ELR (cell line): ENCODE measurements around the gene SPACA9.

Experiments
- DNase-seq: peaks from one replicate; pipeline ENCODE4 v3.0.0-alpha.2; 2015; ENCODE audit warnings: low read depth

SPACA9 gene

GRCh38 chr9:132878695-132879456 lies at the start of gene SPACA9:
Gene SPACA9, plus strand, starts transcription at chr9:132878898. Its CDS starts 5,050 bp downstream, at chr9:132883948.
- peak; percentile 68 for DNase-seq

GRCh38 chr9:132832171-132832881 lies 46.4 kb upstream of the SPACA9 start:
- DNase-seq: no peak

DNA sequence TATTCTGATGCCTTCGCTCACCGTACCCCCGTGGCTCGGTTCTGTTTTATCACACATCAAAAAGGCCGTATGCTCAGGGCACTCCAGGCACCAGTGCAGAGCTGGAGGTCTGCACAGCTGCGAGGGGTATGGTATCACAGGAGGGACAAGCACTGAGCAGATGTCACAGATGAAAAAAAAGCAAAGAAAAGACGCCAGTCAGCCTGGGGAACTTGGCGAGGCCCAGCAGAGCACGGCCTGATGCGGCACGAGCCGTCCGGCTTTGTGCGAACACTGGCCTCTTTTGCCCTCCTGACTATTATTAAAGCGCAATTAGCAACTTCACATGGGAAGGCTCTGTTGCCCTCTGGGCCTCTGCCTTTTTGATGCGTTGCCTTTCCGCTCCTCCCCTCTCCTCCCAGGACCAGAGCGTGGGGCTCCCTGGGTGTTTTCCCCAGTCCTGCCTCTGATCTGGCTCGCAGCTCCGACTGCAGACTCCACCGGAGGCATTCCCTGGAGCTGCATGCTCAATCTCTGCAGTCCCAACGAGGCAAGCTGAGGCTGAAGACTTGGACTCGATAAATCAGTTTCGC lies 45.1 kb upstream of the SPACA9 start:
- no peak for DNase-seq

DNA sequence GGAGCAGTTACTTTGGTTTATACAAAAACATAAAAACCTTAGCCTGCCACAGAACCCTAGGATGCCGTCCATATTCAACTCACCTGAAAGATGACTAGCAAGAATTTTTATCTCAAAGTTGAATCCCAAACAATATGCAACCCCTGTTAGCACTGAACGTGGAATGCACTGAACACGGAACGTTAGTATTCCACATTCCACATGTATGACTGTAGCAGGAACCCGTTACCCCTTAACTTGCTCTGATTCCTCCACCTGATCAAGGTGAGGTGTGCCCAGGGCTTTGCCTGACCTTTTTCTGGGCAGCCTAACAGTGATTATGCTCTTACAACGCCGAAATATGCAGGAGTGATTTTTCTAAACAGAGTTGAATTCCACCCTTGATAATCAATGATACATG lies 44.4 kb upstream of the SPACA9 start:
- no peak for DNase-seq

DNA sequence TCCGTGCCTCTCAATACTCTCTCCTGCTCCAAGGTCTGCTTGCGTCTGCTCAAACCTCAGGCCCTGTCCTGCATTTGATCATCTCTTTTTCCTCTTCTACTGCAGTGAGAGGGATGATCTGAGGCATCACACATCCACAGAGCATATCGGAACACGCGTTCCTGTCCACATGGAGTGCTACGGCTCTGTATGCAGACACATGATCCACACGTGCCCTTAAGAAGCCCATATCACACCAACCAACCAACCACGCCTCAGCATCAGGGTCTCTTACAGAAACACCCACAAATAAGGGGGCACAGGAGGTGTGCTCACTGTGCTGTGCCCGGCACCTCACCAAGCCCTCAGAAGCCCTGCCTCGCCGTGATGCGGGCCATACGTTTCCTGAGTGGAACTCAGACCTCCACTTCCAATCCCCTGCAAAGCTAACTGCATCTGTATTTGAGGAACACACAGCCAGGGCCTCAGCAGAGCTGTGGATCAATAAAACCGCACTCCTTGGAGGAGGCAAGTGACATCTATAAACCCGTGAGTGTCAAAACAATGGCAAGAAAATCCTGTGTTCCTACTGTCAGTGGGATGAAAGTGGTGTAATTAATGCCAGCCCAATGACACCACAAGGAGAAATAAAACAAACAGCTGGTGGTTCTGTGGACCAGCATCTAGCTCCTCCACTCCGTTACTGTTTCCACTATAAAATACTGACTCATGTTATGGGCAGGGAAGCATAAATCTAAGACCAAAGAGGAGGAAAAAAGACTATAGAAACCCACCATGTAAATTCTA lies 41.0 kb upstream of the SPACA9 start:
- DNase-seq: no peak

- no peak for DNase-seq
Observed at GRCh38 chr9:132838291-132838690, 40.4 kb upstream of the SPACA9 start.

DNA sequence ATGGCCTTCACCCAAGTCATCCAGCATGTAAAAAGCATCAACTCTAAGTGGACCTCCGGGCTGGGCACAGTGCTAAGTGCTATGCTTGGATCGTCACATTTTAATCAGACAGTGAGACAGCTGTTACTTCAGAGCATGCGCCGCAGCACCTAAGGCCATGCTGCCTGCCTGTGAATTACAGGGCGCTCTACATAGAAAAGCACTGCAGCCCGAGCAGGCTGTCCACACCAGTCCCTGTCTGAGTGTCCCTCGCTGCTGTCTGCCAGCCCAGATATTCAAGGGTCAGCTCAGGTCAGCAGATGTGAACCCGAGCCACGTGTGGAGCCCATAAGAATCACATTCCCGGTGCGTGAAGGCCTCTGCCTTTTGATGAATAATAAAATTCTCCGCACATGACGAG lies 37.7 kb upstream of the SPACA9 start:
- DNase-seq: no peak

DNA sequence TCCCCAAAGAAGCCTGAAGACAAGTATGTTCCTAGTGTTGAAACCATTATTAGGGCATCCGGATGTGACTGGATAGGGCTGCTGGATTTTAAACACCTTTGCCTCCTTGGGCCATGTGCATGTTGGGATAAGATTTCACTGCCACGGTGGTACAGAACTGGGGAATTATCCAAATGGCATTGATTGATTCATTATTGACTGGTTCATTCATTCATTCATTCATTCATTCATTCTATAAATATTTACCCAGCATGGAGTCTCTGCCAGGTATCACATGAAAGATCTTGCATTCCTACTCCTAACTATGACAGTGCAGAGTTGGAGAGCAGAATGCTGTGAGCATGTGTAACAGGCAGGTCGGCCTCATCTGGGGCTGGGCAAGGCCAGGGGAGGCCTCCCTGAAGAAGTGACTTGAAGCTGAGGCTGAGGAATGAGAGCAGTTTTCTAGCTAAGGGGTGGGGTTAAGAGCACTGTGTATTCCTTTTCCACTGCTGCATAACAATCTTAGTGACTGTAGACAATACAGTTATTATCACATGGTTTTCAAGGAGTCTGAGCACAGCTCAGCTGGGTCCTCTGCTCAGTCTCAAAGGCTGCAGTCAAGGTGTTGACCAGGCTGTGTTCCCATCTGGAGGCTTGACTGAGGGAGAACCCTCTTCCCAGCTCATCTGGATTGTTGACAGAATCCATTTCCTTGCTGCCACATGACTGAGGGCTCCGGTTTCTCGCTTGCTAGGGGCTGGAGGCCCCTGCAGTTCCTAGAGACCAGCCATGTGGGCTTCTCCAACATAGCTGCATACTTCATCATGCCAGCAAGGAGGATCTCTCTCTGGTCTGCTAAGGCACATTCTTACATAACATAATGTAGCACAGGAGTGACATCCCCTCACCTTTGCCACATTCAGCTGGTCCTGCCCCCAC lies 36.3 kb upstream of the SPACA9 start:
- no peak for DNase-seq

DNA sequence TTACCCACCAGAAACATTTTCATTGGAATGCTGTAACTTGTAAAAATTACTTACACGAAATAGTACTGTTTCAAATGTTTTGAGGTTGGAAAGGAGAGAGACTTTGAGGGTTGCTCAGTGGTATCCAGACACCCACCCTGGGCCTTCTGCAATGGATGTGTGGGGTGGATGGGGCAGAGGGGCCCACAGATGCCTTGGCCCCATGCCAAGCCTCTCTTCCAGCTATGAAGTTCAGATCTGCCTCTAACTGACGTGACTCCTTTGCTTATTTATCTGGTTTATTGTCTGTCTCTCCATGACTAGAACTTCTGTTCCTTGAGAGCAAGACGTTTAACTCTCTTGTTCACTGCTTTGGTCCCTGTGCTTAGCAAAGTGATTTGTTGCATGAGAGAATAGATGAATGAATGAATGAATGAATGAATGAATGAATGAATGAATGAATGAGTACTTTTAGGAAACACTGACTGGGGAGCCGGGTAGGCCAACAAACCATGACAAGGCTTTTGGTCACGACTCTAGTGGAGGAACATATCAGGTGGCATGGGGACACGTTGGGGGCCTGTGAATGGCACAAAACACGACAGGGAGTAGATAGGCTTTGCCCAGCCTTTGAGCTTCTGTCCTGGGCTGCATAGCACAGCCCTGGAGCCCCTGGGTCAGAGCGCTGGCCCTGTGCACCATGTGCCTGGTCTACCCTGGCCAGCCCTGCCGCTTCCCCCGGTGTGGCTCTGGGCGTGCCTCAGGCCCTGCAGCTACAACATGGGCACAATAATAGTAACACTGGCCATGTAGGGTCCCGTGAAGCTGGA lies 32.4 kb upstream of the SPACA9 start:
- DNase-seq: no peak

GRCh38 chr9:132846918-132847515 lies 31.7 kb upstream of the SPACA9 start:
- no peak for DNase-seq

DNA sequence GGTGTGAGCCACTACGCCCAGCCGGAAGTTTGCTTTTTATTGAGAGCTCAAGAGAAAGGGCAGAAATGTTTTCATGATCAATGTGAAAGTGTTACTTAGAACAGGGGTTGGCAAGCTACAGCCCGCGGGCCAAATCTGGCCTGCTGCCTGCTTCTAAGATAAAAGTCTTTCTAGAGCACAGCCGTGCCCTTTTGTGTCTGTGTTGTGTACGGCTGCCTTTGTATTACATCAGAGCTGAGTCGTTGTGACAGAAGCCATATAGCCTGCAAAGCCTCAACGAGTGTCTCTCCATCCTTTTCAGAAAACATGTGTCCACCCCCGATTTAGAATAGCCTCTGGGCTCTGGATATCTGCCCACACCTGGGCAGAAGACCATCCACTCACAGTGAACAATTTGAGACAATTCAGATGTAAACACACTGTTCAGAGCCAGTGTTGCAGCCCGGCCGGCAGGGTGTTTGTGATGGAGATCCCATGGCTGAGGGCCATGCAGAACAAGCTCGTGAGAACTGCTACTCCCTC lies 29.5 kb upstream of the SPACA9 start:
- no peak for DNase-seq

DNA sequence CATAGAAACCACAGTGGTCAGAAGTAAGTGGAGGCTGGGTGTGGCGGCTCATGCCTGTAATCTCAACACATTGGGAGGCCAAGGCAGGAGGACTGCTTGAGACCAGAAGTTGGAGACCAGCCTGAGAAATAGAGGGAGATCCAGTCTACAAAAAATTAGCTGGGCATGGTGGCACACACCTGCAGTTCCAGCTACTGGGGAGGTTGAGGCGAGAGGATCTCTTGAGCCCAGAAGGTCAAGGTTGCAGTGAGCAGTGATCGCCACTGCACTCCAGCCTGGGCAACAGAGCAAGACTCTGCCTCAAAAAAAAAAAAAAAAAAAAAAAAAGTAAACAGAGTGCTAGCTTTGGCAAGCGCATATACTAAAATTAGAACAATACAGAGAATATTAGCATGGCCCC lies 25.2 kb upstream of the SPACA9 start:
- no peak for DNase-seq

GRCh38 chr9:132854832-132855231 lies 23.9 kb upstream of the SPACA9 start:
- DNase-seq: no peak

- no peak for DNase-seq
Observed at GRCh38 chr9:132855904-132856303, 22.8 kb upstream of the SPACA9 start.

GRCh38 chr9:132857031-132857430 lies 21.7 kb upstream of the SPACA9 start:
- no peak for DNase-seq

DNA sequence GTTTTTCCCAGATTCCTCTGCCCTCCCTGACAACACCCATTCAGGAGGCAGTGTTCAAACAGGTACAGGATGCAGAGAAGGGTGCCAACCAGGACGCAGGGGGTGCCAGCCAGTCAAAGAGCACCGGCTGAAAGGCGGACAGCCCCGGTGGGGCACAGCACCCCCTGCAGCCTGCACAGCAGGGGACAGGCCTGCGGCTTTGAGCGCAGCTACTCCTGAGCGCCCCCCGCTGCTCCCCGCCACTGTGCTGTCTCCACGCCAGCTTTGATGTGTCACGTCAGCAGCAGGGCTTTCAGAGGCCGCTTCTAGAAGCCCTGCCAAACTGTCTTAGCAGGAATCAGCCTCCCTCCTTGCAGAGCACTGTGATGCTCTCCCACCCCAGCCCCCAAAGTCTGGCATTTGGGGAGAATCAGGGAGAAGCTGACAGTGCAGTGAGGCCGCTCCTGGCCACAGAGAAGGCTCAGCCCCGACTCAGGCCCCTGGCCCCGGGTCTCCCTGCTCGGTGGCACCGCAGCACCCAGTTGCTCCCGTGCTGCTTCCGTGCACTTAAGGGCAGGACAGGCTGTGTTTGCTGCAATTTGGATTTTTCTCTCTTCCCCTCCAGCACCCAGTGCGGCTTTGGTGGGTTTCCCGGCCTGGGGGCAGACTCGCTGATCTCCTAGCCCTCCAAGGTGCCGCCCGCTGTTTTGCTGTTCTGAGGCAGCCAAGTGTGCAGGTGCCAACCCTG lies 20.9 kb upstream of the SPACA9 start:
- DNase-seq: peak; percentile 12

DNA sequence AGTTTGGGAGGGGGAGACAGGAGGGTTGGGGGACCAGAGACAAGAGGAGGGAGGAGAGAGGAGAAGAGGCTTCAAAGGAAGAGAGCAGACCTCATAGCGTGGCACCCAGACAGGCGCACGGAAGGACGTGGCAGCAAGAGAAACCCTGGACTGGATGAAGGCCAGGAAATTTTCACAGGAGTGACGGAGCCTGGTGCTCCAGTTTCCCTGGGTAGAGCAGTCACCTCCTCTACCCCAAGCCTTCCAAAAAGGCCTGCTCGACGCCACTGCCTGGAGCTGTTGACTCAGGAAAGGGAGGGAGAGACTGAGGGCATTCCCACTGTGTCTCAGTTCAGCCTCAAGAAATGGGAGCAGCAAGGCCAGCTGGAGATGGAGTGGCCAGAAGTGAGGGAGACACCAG lies 19.9 kb upstream of the SPACA9 start:
- no peak for DNase-seq

GRCh38 chr9:132861666-132862065 lies 17.0 kb upstream of the SPACA9 start:
- DNase-seq: no peak

DNA sequence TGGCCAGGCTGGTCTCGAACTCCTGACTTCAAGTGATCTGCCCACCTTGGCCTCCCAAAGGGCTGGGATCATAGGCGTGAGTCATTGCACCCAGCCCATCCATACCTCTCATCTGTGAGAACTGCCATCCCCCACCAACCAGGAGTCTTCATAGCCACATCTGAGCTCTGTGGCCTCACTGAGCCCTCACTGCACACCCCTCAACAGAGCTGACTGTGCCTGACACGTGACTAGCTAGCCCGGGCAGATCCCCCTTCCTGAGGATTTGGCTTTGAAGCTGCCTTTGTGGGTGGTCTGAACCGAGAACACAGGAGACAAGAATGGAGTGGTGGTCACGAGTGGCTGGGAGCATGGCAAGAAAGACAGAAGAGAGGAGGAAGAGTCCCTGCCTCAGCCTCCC lies 16.2 kb upstream of the SPACA9 start:
- no peak for DNase-seq
